Right cardiac atrium (tissue), 5 donors: ENCODE data around the gene ADAMTSL1. TPM values are rescaled to one million over a fixed set of nuclear protein-coding genes. Genes with fewer than 3 reads are reported as not detected.

Experiments used
- ATAC-seq, 2 donors: fragments of 200-7000 bp; cut with Tn5 transposase; one replicate each; pipeline versions ENCODE4 v1.8.0 to v1.9.1; 2020; ENCODE audit warnings: moderate library complexity in 2 of 2, mild to moderate bottlenecking in 1 of 2
- DNase-seq, 3 donors: peaks; one replicate each; pipeline ENCODE4 v3.0.0-alpha.2; 2020
- H3K27ac ChIP-seq: one replicate; pipeline ENCODE4 v1.5.1; 2013; ENCODE audit warnings: mild to moderate bottlenecking, low read length, control low read depth, moderate library complexity
- H3K27me3 ChIP-seq: one replicate; pipeline ENCODE4 v1.6.1; 2013; ENCODE audit not compliant: control insufficient read depth, insufficient read depth
- H3K4me1 ChIP-seq: one replicate; pipeline ENCODE4 v1.6.1; 2013; ENCODE audit warnings: low read length; ENCODE audit not compliant: control insufficient read depth, insufficient read depth
- H3K4me3 ChIP-seq: one replicate; pipeline ENCODE4 v1.5.1; 2013; ENCODE audit warnings: low read length, control low read depth
- H3K9me3 ChIP-seq: one replicate; pipeline ENCODE4 v1.6.1; 2013; ENCODE audit warnings: low read length; ENCODE audit not compliant: control insufficient read depth
- WGBS: extraction: QIAGEN DNeasy Blood & Tissue Kit; methylation state at CpG from one replicate; pipeline ENCODE4 v1.1.7; 2013; 5-methylcytosine and 5-hydroxymethylcytosine counted together
- intact Hi-C, 4 donors: fragments of 100-400 bp; cut with DNase I; formaldehyde crosslinking; loops; one replicate each; pipeline versions ENCODE4 v1.11.0 to v1.14.0; 2022 to 2023
- polyA plus RNA-seq: library from polyadenylated mRNA; stranded (reverse); fragments of 200-250 nt; gene quantifications from one replicate; pipeline ENCODE4 v1.2.3, GENCODE V29; 2013
- total RNA-seq, 4 donors: library from RNA; stranded (reverse); fragmentation: NEBNext Ultra II Directional; extraction: Animal tissue kit (Norgen Biotek cat#: 25700); gene quantifications; one replicate each; pipeline ENCODE4 v1.2.1, GENCODE V29; 2021
- donor health status: healthy with polysubstance abuse.
- donor health status: DM: no; HTN: yes; CAD: no.
- donor health status: DM: no; HTN: no; CAD: no.
- donor health status: DM: no; HTN: yes; CAD: no; lungs with severe emphysema.
- donor health status: DM: yes; HTN: yes; CAD: no.

The ADAMTSL1 gene
- total and polyA plus RNA-seq, 5 donors = 1.2 to 5.0 (median 3.0) TPM

- ATAC-seq (no peak), DNase-seq (no peak)
- WGBS = 87% methylated on average over 2 of the region's 2 CpGs
- no peak overlapping the region for H3K4me3 ChIP-seq
- no peaks in the 10 kb centered on the region for H3K9me3 ChIP-seq
- no peak overlapping the region for H3K27ac ChIP-seq
- intact Hi-C loops = no loop called here
- no peaks in the 10 kb centered on the region for H3K27me3 ChIP-seq
- no peaks in the 10 kb centered on the region for H3K4me1 ChIP-seq
These were observed 270.0 kb downstream of the ADAMTSL1 start for GRCh38 chr9:18743971-18744370.

GRCh38 chr9:18745710-18746109 lies 271.8 kb downstream of the ADAMTSL1 start:
- intact Hi-C loops = no loop called here
- ATAC-seq = no peak
- no peaks in the 10 kb centered on the region for H3K9me3 ChIP-seq
- no peaks in the 10 kb centered on the region for H3K4me1 ChIP-seq
- no peak overlapping the region for H3K4me3 ChIP-seq
- H3K27me3 ChIP-seq = no peaks in the 10 kb centered on the region
- no peak overlapping the region for H3K27ac ChIP-seq
- 93% methylated on average over 2 of the region's 2 CpGs for WGBS
- no peak for DNase-seq

- DNase-seq (no peak), ATAC-seq (no peak)
- H3K27ac ChIP-seq = no peak overlapping the region
- H3K4me1 ChIP-seq = no peaks in the 10 kb centered on the region
- H3K27me3 ChIP-seq = no peaks in the 10 kb centered on the region
- intact Hi-C loops = no loop called here
- WGBS = 41% methylated on average over 1 of the region's 1 CpG
- H3K9me3 ChIP-seq = no peaks in the 10 kb centered on the region
- no peak overlapping the region for H3K4me3 ChIP-seq
These were observed 272.7 kb downstream of the ADAMTSL1 start for GRCh38 chr9:18746631-18747030.

- intact Hi-C loops = no loop called here
- no peaks in the 10 kb centered on the region for H3K9me3 ChIP-seq
- no peaks in the 10 kb centered on the region for H3K27me3 ChIP-seq
- H3K27ac ChIP-seq = no peak overlapping the region
- H3K4me1 ChIP-seq = no peaks in the 10 kb centered on the region
- 58% methylated on average over 3 of the region's 3 CpGs for WGBS
- DNase-seq (peak; percentile 18 to 67 (median 42)), ATAC-seq (peak; percentile 40 to 89)
- H3K4me3 ChIP-seq = no peak overlapping the region
These were observed 273.6 kb downstream of the ADAMTSL1 start for GRCh38 chr9:18747595-18747994.

GRCh38 chr9:18748251-18748701 lies 274.3 kb downstream of the ADAMTSL1 start:
- no peak for DNase-seq
- H3K27me3 ChIP-seq = no peaks in the 10 kb centered on the region
- H3K4me3 ChIP-seq = no peak overlapping the region
- WGBS = 88% methylated on average over 1 of the region's 1 CpG
- no peaks in the 10 kb centered on the region for H3K9me3 ChIP-seq
- intact Hi-C loops = no loop called here
- no peak for ATAC-seq
- no peaks in the 10 kb centered on the region for H3K4me1 ChIP-seq
- no peak overlapping the region for H3K27ac ChIP-seq

GRCh38 chr9:18749711-18750110 lies 275.8 kb downstream of the ADAMTSL1 start:
- no peaks in the 10 kb centered on the region for H3K9me3 ChIP-seq
- ATAC-seq (no peak), DNase-seq (no peak)
- WGBS = 68% methylated on average over 1 of the region's 1 CpG
- H3K27ac ChIP-seq = no peak overlapping the region
- H3K4me3 ChIP-seq = no peak overlapping the region
- no peaks in the 10 kb centered on the region for H3K4me1 ChIP-seq
- H3K27me3 ChIP-seq = no peaks in the 10 kb centered on the region
- intact Hi-C loops = no loop called here

- 97% methylated on average over 4 of the region's 4 CpGs for WGBS
- H3K4me1 ChIP-seq = no peaks in the 10 kb centered on the region
- DNase-seq (no peak), ATAC-seq (no peak)
- no peaks in the 10 kb centered on the region for H3K27me3 ChIP-seq
- H3K4me3 ChIP-seq = no peak overlapping the region
- no peak overlapping the region for H3K27ac ChIP-seq
- intact Hi-C loops = no loop called here
- H3K9me3 ChIP-seq = no peaks in the 10 kb centered on the region
These were observed 280.0 kb downstream of the ADAMTSL1 start for GRCh38 chr9:18753904-18754303.

GRCh38 chr9:18754537-18754936 lies 280.6 kb downstream of the ADAMTSL1 start:
- H3K27ac ChIP-seq = no peak overlapping the region
- WGBS = 93% methylated on average over 4 of the region's 4 CpGs
- no peaks in the 10 kb centered on the region for H3K9me3 ChIP-seq
- no peak overlapping the region for H3K4me3 ChIP-seq
- H3K4me1 ChIP-seq = no peaks in the 10 kb centered on the region
- intact Hi-C loops = no loop called here
- H3K27me3 ChIP-seq = no peaks in the 10 kb centered on the region
- ATAC-seq (no peak), DNase-seq (no peak)

- Histone ChIP-seq H3K4me1 (no peaks in the 10 kb centered on the region), H3K9me3 (no peaks in the 10 kb centered on the region), H3K27me3 (no peaks in the 10 kb centered on the region), H3K27ac (no peak overlapping the region), H3K4me3 (no peak overlapping the region)
- DNase-seq = no peak
- intact Hi-C loops = no loop called here
- 97% methylated on average over 2 of the region's 2 CpGs for WGBS
- no peak for ATAC-seq
These were observed 281.3 kb downstream of the ADAMTSL1 start for GRCh38 chr9:18755263-18755662.

GRCh38 chr9:18756712-18757125 lies 282.8 kb downstream of the ADAMTSL1 start:
- Histone ChIP-seq H3K4me1 (no peaks in the 10 kb centered on the region), H3K9me3 (no peaks in the 10 kb centered on the region), H3K27me3 (no peaks in the 10 kb centered on the region), H3K27ac (no peak overlapping the region), H3K4me3 (no peak overlapping the region)
- intact Hi-C loops = no loop called here
- DNase-seq = no peak
- 54% methylated on average over 3 of the region's 3 CpGs for WGBS
- no peak for ATAC-seq

- 94% methylated on average over 4 of the region's 4 CpGs for whole genome bisulfite sequencing
- ATAC-seq (no peak), DNase-seq (no peak)
- no peak overlapping the region for H3K4me3 ChIP-seq
- H3K4me1 ChIP-seq = no peaks in the 10 kb centered on the region
- intact Hi-C loops = no loop called here
- no peaks in the 10 kb centered on the region for H3K9me3 ChIP-seq
- H3K27me3 ChIP-seq = no peaks in the 10 kb centered on the region
- no peak overlapping the region for H3K27ac ChIP-seq
These were observed 285.9 kb downstream of the ADAMTSL1 start for GRCh38 chr9:18759827-18760226.

- WGBS = 85% methylated on average over 2 of the region's 2 CpGs
- ATAC-seq (no peak), DNase-seq (no peak)
- intact Hi-C loops = no loop called here
- no peak overlapping the region for H3K4me3 ChIP-seq
- no peaks in the 10 kb centered on the region for H3K4me1 ChIP-seq
- H3K27me3 ChIP-seq = no peaks in the 10 kb centered on the region
- H3K9me3 ChIP-seq = no peaks in the 10 kb centered on the region
- H3K27ac ChIP-seq = no peak overlapping the region
These were observed 287.9 kb downstream of the ADAMTSL1 start for GRCh38 chr9:18761742-18762300.
